ENCODE measurements around the gene KDM5A.

GRCh38 chr12:240566-240965 is 148.6 kb downstream of the KDM5A start:
- TF ChIP-seq CTCF (IDR thresholded peaks at IDR 0.05; ENCODE audit: low read depth, low read length) (no peak), POLR2A (IDR thresholded peaks at IDR 0.05; ENCODE audit: extremely low read depth, insufficient read length) (no peak), MAX (IDR thresholded peaks at IDR 0.05; ENCODE audit: low read depth, low read length) (no peak), MYC (IDR thresholded peaks at IDR 0.05; ENCODE audit: low read depth, low read length) (no peak)
